Heart right ventricle (tissue), 16 donors: Measurements from ENCODE around the gene YARS1. TPM values are rescaled to one million over a fixed set of nuclear protein-coding genes. Genes with fewer than 3 reads are reported as not detected.

Source experiments
- ATAC-seq, 8 donors: fragments of 200-7000 bp; cut with Tn5 transposase; one replicate each; pipeline ENCODE4 v1.9.1; 2020; ENCODE audit warnings: mild to moderate bottlenecking in 8 of 8, moderate library complexity in 8 of 8, moderate number of reproducible peaks in 1 of 8
- DNase-seq, 2 donors: peaks; one replicate each; pipeline ENCODE4 v3.0.0-alpha.2; 2020
- H3K27ac ChIP-seq, 10 donors: fragments of 200-600 bp; sonication (generic) in 2 of 10; one replicate each; pipeline versions ENCODE4 v1.5.0 to v1.8.0; 2020 to 2022; ENCODE audit warnings: mild to moderate bottlenecking in 3 of 10
- H3K27me3 ChIP-seq, 7 donors: fragments of 200-600 bp; one replicate each; pipeline ENCODE4 v1.8.0; 2021 to 2022; ENCODE audit warnings: mild to moderate bottlenecking in 2 of 7
- H3K36me3 ChIP-seq, 9 donors: fragments of 200-600 bp; sonication (generic) in 1 of 9; one replicate each; pipeline versions ENCODE4 v1.5.0 to v1.8.0; 2020 to 2022; ENCODE audit warnings: mild to moderate bottlenecking in 2 of 9
- H3K4me1 ChIP-seq, 9 donors: fragments of 200-600 bp; sonication (generic) in 1 of 9; one replicate each; pipeline versions ENCODE4 v1.5.0 to v1.8.0; 2020 to 2022; ENCODE audit warnings: mild to moderate bottlenecking in 4 of 9
- H3K4me3 ChIP-seq, 10 donors: fragments of 200-600 bp; sonication (generic) in 2 of 10; one replicate each; pipeline versions ENCODE4 v1.5.0 to v1.8.0; 2020 to 2022; ENCODE audit warnings: mild to moderate bottlenecking in 7 of 10, moderate library complexity in 2 of 10
- H3K9me3 ChIP-seq, 11 donors: fragments of 200-600 bp in 10 of 11; sonication (generic) in 2 of 11; one replicate each; pipeline versions ENCODE4 v1.5.0 to v1.8.0; 2013 to 2022; ENCODE audit warnings: mild to moderate bottlenecking in 2 of 11, control low read depth in 1 of 11, moderate library complexity in 1 of 11
- WGBS, 2 donors: extraction: QIAGEN DNeasy Blood & Tissue Kit; methylation state at CpG; one replicate each; pipeline ENCODE4 v1.1.7; 2013; ENCODE audit warnings: inconsistent platforms in 1 of 2; 5-methylcytosine and 5-hydroxymethylcytosine counted together
- intact Hi-C, 10 donors: fragments of 100-400 bp; cut with DNase I; formaldehyde crosslinking; loops; one replicate each; pipeline versions ENCODE4 v1.11.1 to v1.14.2; 2022
- polyA plus RNA-seq, 2 donors: library from polyadenylated mRNA; stranded (reverse); fragments of 200-250 nt; gene quantifications; one replicate each; pipeline ENCODE4 v1.2.3, GENCODE V29; 2013
- total RNA-seq, 10 donors: library from RNA; stranded (reverse); fragmentation: NEBNext Ultra II Directional in 3 of 10; extraction: Animal tissue kit (Norgen Biotek cat#: 25700) in 3 of 10; gene quantifications; one replicate each; pipeline versions ENCODE4 v1.2.1 to v1.2.4, GENCODE V29; 2021 to 2023
- TF ChIP-seq, protein P1 (sequence below), 9 donors: fragments of 200-600 bp; sonication (generic) in 2 of 9; IDR thresholded peaks; one replicate each; pipeline versions ENCODE4 v1.5.0 to v1.8.0; 2021 to 2022; ENCODE audit warnings: antibody characterized with exemption in 9 of 9, mild to moderate bottlenecking in 5 of 9, moderate library complexity in 1 of 9
- donor health status: Arrhythmogenic right ventricular cardiomyopathy.
- donor health status: ischemic (EF 13 %, LVEDD 7.1; RV severe dilation, severe dysfunction).
- donor health status: healthy with polysubstance abuse.
- donor health status: DM: no; HTN: yes; CAD: no.
- donor health status: DM: no; HTN: no; CAD: no.
- donor health status: ischemic (EF 25% LVEDD 6.9; RV normal size, moderate dysfunction).
- donor health status: ischemic (EF 25% LVEDD 5.7; RV mildly dilated, moderate dysfunction).
- donor health status: healthy.
- donor health status: DM: yes; HTN: yes; CAD: no.
- donor health status: Ischemic cardiomyopathy.
- donor health status: ischemic (EF 35%, LVEDD 5.7; RV mildly dilated, moderate dysfunction).
- donor health status: nonischemic (EF 11% LVEDD 7.7; RV severe dilation, severe dysfunction).
- donor health status: DM: yes; HTN: yes; CAD: no.
- donor health status: PGD.
- donor health status: ischemic (EF 29% LVEDD 5.4; RV normal size, mild dysfunction).
- donor health status: nonischemic (EF 23%, LVEDD 6.1; RV moderate dilation, normal function).

YARS1 gene
- total and polyA plus RNA-seq, 12 donors, result 20.5 to 48.5 (median 31.0) TPM

DNA sequence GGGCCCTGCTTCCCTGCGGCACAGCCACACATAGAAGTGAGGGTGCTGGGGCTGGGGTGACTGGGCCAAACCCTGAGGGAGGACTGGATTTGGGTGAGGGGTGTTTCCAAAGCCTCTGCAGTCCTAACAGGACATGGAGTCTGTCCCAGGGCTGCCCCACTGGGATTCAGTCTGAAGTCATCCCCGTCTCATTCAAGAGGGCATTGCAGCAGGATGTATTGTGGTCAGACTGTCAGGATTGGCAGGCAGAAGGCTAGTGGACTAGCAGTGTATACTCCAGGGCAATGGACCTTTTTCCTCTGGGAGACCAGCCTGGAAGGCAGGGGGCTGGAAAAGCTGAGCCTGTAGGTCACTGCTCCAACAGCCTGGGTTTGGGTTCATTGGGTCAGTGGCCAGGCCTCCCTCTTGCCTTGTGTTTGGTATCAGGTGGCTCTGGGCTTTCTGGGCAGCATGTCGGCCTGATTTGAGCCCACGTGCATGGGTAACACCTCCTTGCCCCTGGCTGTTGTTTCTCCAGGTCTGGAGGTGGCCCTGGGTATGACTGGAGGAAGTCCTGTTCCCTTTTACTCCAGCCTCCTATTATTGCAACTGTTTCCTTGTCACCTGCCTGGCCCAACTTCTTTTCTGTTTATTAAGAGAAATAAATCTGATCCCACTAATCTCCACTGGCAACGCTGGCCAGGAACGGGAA is 73.6 kb downstream of the YARS1 start:
- Histone ChIP-seq H3K4me1 (peaks cover 0 to 29% (median 19%) of the 10 kb centered on the region in 9 donors), H3K9me3 (no peaks in the 10 kb centered on the region), H3K4me3 (peak overlapping the region in 3 of 10 donors; percentile 67 to 79 (median 71)), H3K27me3 (peaks cover 0 to 17% (median 0%) of the 10 kb centered on the region in 7 donors), H3K27ac (peak overlapping the region in 4 of 10 donors; percentile 27 to 74 (median 52)), H3K36me3 (no peaks in the 10 kb centered on the region)
- TF ChIP-seq, protein P1, sequence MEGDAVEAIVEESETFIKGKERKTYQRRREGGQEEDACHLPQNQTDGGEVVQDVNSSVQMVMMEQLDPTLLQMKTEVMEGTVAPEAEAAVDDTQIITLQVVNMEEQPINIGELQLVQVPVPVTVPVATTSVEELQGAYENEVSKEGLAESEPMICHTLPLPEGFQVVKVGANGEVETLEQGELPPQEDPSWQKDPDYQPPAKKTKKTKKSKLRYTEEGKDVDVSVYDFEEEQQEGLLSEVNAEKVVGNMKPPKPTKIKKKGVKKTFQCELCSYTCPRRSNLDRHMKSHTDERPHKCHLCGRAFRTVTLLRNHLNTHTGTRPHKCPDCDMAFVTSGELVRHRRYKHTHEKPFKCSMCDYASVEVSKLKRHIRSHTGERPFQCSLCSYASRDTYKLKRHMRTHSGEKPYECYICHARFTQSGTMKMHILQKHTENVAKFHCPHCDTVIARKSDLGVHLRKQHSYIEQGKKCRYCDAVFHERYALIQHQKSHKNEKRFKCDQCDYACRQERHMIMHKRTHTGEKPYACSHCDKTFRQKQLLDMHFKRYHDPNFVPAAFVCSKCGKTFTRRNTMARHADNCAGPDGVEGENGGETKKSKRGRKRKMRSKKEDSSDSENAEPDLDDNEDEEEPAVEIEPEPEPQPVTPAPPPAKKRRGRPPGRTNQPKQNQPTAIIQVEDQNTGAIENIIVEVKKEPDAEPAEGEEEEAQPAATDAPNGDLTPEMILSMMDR (IDR thresholded peaks at IDR 0.05), result no peak
- intact Hi-C loops, result no loop called here
- WGBS, 2 donors, result 23 to 26% methylated on average over 6 of the region's 6 CpGs
- peak in 3 of 8 donors; percentile 2 to 12 (median 10) for ATAC-seq
- no peak for DNase-seq

DNA sequence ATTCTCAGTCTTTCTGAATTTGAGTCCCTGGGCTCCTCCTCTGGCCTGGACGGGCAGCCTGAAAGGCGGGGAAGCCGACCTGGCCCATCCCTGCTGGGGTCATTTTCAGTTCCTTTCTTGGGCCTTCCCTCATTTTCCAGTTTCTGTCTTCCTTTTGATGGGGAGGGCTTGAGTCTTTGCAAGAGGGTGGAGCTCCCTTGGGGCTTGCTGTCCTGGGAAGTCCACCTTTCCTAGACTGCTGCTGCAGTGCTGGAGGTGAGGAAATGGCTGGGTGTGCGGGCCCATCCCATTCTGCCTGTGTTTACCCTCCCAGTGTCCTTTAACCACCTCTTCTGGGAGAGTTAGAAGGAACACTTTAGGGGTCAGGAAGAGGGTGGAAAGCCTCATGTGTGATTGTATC is 74.2 kb downstream of the YARS1 start:
- intact Hi-C loops, result no loop called here
- Histone ChIP-seq H3K9me3 (no peaks in the 10 kb centered on the region), H3K27ac (peak overlapping the region in 7 of 10 donors; percentile 27 to 82 (median 73)), H3K4me3 (peak overlapping the region in 6 of 10 donors; percentile 61 to 79 (median 73)), H3K4me1 (peaks cover 0 to 29% (median 19%) of the 10 kb centered on the region in 9 donors), H3K36me3 (no peaks in the 10 kb centered on the region), H3K27me3 (peaks cover 0 to 17% (median 0%) of the 10 kb centered on the region in 7 donors)
- ATAC-seq (peak in 6 of 8 donors; percentile 15 to 48 (median 36)), DNase-seq (no peak)
- 69 to 76% methylated on average over 4 of the region's 4 CpGs for WGBS, 2 donors
- TF ChIP-seq, protein P1 (IDR thresholded peaks at IDR 0.05), result no peak

DNA sequence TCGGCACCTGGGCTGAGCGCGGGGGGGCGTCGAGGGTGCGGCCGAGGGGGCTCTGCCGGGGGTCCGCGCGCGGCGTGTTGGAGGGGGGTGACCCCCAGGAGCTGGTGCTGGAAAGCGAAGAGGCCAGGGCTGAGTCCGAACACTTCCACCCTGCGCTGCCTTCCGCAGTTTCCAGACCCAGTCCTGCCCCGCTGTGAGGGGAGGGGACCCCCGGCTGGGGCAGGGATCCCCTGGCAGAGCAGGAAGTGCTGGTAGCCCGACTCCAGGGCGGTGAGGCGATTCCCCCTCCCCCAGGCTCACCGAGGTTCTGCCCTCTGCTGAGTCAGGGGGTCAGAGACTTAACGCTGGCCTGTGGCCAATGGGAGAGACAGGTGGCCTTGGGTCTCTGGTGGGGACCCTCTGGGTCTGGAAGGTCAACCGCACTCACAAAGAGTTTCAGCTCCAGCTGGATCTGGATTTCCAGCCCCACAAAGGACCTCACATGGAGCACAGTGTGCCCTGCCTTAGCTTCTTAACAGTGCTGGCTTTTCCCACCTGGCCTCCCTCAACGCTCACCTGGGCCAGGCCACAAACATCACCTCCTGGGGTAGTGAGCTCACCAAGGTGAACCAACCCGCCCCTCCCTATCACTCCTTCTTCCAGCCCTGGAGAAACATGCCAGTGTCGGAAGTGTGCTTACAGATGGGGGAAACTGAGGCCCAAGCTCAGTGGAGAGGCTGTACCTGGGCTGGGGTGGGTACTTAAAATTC is 74.8 kb downstream of the YARS1 start:
- no peaks in the 10 kb centered on the region for H3K9me3 ChIP-seq
- H3K27me3 ChIP-seq, result peaks cover 0 to 17% (median 0%) of the 10 kb centered on the region in 7 donors
- TF ChIP-seq, protein P1 (IDR thresholded peaks at IDR 0.05), result no peak
- peak overlapping the region; percentile 61 to 79 (median 69) for H3K4me3 ChIP-seq
- H3K27ac ChIP-seq, result peak overlapping the region; percentile 61 to 82 (median 74)
- H3K4me1 ChIP-seq, result peaks cover 0 to 29% (median 19%) of the 10 kb centered on the region in 9 donors
- WGBS, 2 donors, result 18 to 24% methylated on average over 28 of the region's 28 CpGs
- no peaks in the 10 kb centered on the region for H3K36me3 ChIP-seq
- intact Hi-C loops, result no loop called here
- ATAC-seq (peak; percentile 6 to 48 (median 28)), DNase-seq (no peak)

DNA sequence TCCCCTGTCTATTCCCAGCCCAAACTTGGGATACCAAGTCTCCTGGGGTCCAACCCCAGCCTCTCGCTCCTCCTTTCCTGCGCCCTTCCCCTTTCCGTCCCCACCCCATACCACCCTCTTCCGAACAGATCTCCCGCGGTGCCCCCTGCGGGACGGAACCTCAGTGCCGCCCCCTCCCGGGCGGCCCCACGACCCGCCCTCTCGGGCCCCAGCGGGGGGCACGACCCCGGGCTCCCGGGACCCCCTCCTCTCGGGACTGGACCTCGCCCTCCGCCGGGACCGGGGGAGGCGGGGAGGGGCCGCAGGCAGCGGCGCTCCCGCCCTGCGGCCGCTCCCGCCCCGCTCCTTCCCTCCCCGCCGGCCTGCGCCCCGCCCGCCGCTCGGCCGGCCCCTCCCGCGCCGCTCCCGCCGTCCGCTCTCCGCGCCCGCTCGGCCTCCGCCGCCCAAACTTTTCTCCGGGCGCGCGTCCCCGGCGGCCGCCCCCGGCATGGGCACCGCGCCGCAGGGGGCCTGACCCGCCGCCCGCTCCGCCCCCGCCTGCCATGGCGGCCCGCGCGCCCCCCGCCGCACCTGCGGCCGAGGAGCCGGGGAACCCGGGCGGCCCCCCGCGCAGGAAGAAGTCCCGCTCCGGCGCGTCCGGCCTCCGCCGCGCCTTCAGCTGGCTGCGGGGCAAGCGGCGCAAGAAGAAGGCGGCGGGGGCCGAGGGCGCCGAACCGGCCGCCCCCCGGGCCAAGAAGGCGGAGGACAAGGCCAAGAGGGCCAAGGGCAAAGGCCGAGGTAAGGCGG is 75.6 kb downstream of the YARS1 start:
- ATAC-seq, result peak in 7 of 8 donors; percentile 46 to 78 (median 54)
- intact Hi-C loops, result no loop called here

More for the DNA sequence above, 75.6 kb downstream of the YARS1 start:
- peaks cover 0 to 17% (median 0%) of the 10 kb centered on the region in 7 donors for H3K27me3 ChIP-seq
- WGBS, 2 donors, result 1% methylated on average over 46 to 102 of the region's 103 CpGs
- H3K9me3 ChIP-seq, result no peaks in the 10 kb centered on the region
- H3K36me3 ChIP-seq, result no peaks in the 10 kb centered on the region
- peak overlapping the region; percentile 61 to 82 (median 75) for H3K27ac ChIP-seq
- peaks cover 0 to 29% (median 19%) of the 10 kb centered on the region in 9 donors for H3K4me1 ChIP-seq
- peak in 1 of 2 donors; percentile 34 for DNase-seq
- peak overlapping the region; percentile 64 to 83 (median 73) for H3K4me3 ChIP-seq
- TF ChIP-seq, protein P1 (IDR thresholded peaks at IDR 0.05), result peak in 7 of 9 donors; percentile 26 to 58 (median 46)
